ENCODE data around the gene ENAH. TPM values are rescaled to one million over a fixed set of nuclear protein-coding genes. Genes with fewer than 3 reads are reported as not detected.

ENAH gene
- total and polyA plus RNA-seq, 9 of the 15 experiments (the other 6 are each of a cell fraction or from before 2014, with no cell fraction given): 0.03 to 1.2 (median 0.15) TPM

- BruUV-seq (replicated peaks): no TSS peak
- H3K9me1 ChIP-seq (ENCODE audit: control insufficient read depth, insufficient read depth, low read length): no peaks in the 10 kb centered on the region
- H3K79me2 ChIP-seq (ENCODE audit: control insufficient read depth, insufficient read depth, low read length): no peaks in the 10 kb centered on the region
- in situ Hi-C loops (cut with MboI) (no loop called here), intact Hi-C loops (cut with micrococcal nuclease) (no loop called here)
- H3K4me1 ChIP-seq (replicated peaks in 1 of 2; ENCODE audit: control insufficient read depth in 2 of 2, insufficient read depth in 2 of 2, low read length in 2 of 2): no peaks in the 10 kb centered on the region
- WGBS (ENCODE audit: insufficient coverage, low coverage, missing lambda C conversion rate): 0% methylated on average over 4 of the region's 4 CpGs
- H3K4me2 ChIP-seq (ENCODE audit: insufficient read depth, low read length): no peak overlapping the region
- ATAC-seq (no peak), DNase-seq (ENCODE audit: extremely low read depth in 1 of 4, low spot score in 3 of 4) (no peak), FAIRE-seq (no peak)
- POLR2A ChIA-PET: interaction anchor here (0.7 to 1.0 kb wide), 3 partner anchors 8 to 31 kb away, joined by 3 to 4 read pairs (median 3); no protein-coding TSS in a partner anchor
- H3K27ac ChIP-seq (ENCODE audit: extremely low read depth, low read depth, low read length): no peak overlapping the region
- H3K9ac ChIP-seq (ENCODE audit: insufficient read depth in 1 of 2, low read depth in 2 of 2, low read length in 2 of 2): no peak overlapping the region
- H4K20me1 ChIP-seq (replicated peaks; ENCODE audit: control insufficient read depth, insufficient read depth, low read length): no peaks in the 10 kb centered on the region
- H3K9me3 ChIP-seq (replicated peaks; ENCODE audit: control insufficient read depth, insufficient read depth, low read depth, low read length): no peaks in the 10 kb centered on the region
- H3K4me3 ChIP-seq: no peak overlapping the region
- TF ChIP-seq POLR2AphosphoS2 (IDR thresholded peaks at IDR 0.05; ENCODE audit: low read length): no peak
- no peak for TF ChIP-seq REST (IDR thresholded peaks at IDR 0.05; ENCODE audit: borderline replicate concordance)
- TF ChIP-seq REST (CRISPR knock-in tag; IDR thresholded peaks at IDR 0.05; ENCODE audit: low read depth): no peak
- TF ChIP-seq ZNF212 (CRISPR knock-in tag; IDR thresholded peaks at IDR 0.05): no peak
- no peak for TF ChIP-seq ZNF431 (CRISPR knock-in tag; IDR thresholded peaks at IDR 0.05)
- CTCF ChIA-PET (ENCODE audit: low intra/inter-chr PET ratio): interaction anchor here (0.6 kb wide), 1 partner anchor 692 kb away, joined by 3 read pairs; no protein-coding TSS in a partner anchor
- H3K36me3 ChIP-seq (ENCODE audit: control insufficient read depth, insufficient read depth, low read length): no peaks in the 10 kb centered on the region
- no peak overlapping the region for H2AFZ ChIP-seq (ENCODE audit: low read depth, low read length)
- H3K27me3 ChIP-seq (ENCODE audit: control insufficient read depth in 2 of 2, insufficient read depth in 2 of 2, low read length in 2 of 2): peaks cover 20 to 24% of the 10 kb centered on the region in 2 experiments
These were observed 104.6 kb downstream of the ENAH start for GRCh38 chr1:225548140-225548857.
